ENCODE data around the gene FCN3.
A peak's percentile ranks its signal among the peaks of the same experiment; 100 is the strongest.

The FCN3 gene

DNA sequence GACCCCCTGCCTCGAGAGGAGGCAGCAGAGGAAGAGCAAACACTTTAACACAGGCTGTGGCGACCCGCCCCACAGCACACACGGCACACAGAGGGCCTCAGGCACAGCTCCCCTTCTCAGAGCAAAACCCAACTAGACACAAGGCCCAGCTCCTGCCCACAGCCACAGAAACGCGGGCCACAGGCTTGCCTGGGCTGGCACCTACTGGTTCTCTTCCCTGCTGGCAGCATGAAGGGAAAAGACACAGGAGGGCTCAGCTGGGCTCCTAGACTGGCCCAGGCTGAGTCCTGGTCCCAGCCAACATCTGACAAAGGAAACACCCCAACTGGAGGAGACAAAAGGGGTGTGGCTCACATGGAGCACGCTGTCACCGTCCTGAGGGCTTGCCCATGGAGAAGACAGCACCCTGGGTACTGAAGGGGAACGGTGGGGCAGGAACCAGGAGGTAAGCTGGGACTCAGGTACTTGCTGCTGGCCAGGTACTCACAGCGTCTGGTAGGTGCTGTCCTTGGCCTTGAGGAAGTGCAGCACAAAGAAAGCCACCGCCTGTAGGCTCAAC, 5.0 kb upstream of the FCN3 start:
- DNase-seq, result no peak

DNA sequence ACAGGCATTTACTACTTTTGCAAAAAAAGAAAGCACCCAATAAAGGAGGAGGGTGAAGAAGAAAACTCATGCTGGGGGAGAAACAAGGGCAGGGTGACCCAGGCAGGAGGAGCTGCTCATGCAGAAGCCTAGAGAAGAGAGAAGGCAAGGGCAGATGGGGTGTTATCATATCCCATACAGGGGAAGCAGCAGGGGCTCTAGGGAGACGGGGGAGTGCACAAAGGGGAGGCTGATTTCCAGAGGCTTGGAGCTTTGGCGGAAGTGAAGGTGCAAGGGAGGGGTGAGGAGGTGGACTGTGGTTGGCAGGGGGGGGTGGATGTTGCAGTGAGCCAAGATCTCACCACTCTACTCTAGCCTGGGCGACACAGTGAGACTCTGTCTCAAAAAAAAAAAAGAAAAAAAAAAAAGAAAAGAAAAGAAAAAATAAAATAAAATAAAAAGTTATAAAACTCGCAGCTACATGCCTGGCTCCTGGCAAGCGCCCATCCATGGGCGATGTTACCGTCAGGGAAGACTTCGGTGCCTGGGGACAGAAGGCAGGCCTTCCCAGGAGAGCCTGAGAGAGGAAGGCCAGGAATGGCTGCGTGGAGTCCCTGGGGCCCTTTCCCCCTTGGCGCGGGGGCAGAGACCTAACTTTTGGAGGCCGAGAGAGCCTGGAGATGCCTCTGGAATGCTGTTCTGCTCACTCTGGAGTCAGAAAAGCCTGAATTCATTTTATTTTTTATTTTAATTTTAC, 3.3 kb upstream of the FCN3 start:
- no peak for DNase-seq

DNA sequence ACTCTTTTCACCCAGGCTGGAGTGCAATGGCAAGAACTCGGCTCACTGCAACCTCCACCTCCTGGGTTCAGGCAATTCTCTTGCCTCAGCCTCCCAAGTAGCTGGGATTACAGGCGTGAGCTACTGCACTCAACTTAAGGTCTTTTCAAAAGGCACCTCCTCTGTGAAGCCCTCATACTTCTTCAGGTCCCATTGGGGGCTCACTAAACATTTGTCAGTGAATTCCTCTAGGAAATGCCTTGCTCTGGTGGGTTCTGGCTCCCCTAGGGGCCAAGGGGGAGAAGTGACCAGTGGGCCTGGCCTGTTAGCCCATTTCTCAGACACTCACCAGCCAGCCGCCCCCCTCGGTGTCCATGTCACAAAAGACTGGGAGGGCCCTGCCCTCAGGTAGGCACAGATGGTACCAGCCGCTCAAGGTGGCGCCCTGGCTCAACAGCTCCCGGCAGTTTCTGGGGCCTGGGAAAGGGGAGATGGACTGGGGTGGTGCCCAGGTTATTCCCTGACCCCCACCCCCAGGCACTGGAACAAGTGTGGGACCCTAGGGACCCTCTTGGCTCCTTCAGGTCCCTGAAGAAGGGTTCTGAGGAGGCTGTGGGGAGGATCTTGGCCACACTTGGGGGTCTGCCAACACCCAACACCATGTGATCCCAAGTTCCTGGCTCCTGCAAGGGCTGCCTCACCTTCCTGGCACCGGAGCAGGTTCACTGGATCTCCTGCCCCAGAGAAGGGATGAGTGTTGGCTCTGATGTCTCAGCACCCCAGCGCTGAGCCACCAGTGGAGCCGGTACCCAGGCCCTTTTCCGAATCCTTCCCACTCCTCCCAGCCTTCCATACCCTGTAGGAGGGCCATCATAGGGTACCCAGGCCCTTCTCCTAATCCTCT, 1.6 kb downstream of the FCN3 start:
- no peak for DNase-seq

DNA sequence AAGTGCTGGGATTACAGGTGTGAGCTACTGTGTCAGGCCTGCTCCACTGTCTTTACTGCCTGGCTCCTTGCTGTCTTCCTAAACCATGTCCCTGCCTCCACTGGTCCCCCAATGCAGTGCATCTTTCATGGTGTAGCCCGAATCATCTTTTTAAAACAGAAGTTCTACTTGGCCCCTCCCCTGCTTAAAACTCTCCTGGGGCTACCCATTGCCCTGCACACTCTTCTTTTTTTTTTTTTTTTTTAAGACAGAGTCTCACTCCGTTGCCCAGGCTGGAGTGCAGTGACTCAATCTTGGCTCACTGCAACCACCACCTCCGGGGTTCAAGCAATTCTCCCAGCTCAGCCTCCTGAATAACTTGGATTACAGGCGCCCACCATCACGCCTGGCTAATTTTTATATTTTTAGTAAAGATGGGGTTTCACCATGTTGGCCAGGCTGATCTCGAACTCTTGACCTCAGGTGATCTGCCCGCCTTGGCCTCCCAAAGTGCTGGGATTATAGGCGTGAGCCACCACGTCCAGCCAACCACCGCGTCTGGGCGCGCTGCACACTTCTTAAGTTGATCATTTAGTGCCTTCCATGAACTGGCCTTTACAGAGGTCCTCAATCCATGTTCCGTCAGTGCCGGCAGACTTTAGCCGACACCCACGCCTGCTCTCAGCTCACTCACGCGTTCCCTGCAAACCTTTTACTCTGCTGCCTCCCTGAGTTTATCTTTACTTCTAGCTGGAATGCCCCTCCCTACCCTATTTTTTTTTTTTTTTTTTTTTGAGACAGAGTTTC, 2.4 kb downstream of the FCN3 start:
- DNase-seq, result no peak

DNA sequence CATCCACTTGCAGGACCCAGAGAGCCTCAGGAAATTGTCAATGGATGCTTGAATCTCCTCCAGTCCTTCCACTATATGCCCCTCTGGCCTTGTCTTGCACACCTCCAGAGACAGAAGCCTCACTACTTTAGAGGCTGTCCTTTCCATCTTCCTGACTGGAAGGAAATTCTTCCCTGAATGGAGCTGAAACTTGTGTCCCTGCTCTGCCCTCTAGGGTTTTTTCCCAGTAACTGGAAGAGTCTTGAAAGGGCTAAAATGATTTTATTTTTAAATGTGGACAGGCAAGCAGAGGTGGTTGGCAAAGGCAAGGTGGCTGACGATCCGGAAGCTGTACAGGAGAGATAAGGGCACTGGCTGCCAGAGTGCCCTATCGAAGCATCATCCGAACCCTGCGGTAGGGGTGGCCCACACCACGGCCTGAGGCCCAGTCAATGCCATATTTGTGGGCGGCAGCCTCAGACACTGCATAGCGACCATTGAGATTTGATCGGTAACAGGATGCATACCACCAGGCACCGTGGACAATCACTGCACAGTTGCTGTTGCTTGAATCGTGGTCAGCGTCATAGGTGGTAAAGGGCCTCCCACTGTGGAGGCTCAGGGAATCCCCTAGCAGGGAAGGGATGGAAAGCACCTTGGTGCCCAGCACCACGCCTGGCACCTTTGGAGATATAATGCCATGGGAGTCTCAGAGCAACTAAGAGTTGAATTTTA, 5.6 kb downstream of the FCN3 start:
- DNase-seq, result no peak

DNA sequence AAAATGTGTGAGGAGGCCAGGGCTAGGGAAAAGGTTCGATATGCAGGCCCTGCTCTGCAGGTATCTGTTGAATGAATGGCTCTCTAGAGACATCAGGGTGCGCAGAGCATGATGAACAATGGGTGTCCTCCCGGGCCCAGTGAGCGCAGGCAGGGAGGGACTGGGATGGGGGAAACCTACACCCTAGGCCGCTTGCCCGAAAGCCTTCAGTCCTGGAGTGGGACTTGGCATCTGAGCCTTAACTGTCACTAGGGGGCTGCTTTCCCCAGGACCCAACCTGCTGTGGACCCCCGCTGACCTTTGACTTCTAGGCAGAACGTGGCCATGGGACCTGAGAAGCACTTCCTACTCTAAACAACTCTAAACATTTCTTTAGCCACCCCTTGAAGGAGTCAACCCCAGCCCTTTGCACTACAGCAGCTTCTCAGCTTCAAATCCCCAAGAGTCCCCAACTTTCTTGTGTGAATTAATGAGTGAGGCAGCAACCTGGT, 7.4 kb downstream of the FCN3 start:
- DNase-seq, result no peak

DNA sequence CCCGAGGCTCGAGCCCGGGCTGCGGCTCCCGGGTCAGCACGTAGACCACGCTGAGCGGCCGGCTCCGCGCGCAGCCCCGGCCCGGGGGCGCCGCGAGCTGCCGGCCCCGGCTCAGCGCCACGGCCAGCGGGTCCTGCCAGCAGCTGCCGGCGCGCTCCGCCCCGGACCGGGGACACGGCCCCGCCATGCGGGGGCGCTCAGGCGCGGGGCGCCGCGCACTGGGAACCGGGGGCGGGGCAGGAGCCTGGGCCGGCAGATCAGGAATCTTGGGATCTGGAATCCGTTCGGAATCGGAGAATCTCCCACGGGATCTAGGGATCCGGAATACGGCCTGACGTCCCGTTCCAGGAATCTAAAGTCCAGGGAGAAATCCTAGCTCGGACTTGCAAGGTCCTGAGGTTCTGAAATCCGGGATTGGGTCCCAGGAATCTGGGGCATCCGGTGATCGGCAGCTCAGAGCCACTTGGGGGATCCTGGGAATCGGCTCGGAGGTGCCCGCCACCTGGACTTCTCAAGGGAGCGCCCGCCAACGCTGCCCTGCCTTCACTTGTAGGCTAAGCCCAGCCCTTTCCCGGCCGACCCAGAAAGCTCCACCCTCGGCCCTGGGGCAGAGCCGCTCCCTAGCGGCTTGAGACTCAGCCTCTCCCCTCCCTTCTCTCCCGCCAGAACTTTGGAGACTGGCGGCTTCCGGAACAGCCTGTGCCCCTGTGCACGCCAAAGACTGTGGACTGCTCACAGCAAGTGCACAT, 8.0 kb downstream of the FCN3 start, which contains the start of gene MAP3K6:
Gene MAP3K6 (minus strand): TSS at position 551 of the 749 bp plus-strand sequence. CDS start 364 bp downstream, at position 187.
- peak; percentile 64 for DNase-seq

DNA sequence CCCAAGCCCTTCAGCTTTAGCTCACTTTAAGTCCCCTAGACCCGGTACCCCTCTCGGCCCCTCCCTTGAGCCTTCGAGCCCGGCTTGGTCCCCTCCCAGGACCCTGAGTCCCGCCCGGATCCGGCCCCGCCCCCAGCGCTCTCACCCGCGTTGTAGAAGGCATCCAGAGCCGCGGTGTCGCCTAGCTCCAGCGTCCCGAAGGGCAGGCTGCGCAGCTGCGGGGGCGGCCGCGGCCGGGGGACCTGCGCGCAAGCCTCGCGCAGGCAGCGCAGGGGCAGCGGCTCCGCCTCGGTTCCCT, 8.6 kb downstream of the FCN3 start:
- DNase-seq, result peak; percentile 83

DNA sequence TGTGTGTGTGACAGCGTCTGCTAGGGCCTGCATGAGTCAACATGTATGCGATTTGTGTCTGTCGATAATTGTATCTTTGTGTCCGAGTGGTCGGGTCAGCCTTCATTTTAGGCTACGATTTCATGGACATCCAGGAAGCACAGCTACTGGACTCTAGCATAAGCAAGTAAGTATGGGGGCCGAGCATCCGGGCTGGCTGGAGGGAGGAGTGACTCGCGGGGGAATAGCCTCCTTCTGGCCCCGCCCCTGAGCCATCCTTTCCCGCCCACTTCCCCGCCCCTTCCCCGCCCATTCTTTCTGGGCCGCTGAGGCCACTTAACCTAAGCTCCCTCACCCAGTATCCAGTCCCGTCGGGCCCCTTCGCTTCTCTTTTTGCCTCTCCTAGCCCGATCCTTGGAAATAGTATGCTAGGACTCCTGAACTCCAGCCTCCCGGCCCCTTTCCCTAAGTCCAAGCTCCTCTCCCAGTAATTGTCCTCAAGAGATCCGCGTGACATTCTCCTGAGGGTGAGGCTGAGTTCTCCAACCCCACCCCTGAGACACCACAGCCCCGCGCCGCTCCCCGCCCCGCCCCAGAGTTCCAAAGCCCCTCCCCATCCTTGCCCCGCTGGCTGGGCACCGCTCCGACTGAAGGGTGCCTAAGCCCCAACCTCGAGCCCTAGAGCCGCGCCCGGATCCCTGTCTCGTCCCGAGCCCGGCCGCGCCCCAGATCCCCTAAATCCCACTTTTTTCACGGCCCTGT, 9.1 kb downstream of the FCN3 start:
- DNase-seq, result peak; percentile 85

DNA sequence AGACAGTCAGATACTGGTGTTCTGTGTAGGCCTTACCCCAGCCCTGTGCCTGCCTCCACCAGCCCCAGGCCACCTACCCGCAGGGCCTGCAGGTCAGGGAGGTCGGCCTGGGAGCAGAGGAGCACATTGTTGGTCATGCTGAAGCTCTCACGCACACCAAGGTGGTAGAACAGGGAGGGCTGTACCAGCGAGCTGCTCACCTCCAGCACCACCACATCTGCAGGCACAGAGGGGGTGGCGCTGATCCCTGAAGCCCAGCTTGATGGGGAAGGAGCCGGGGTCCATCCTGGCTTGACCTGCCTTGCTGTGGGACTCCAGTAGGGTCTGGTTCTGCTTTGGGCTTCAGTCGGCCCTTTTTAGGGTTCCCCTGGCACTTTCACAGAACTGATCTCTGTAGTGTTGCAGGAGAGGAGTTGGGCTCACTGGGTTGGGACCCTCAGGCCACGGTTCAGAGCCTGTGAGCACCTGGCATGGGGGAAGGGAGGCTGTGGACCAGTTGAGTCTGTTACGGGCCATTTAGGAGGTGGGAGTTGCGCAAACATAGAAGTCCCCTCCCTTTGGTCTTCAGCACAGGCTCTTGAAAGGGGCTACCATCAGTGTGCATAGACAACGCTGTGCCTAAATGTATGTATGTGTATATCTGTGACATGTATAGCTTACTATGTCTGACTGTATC, 9.8 kb downstream of the FCN3 start:
- no peak for DNase-seq

DNA sequence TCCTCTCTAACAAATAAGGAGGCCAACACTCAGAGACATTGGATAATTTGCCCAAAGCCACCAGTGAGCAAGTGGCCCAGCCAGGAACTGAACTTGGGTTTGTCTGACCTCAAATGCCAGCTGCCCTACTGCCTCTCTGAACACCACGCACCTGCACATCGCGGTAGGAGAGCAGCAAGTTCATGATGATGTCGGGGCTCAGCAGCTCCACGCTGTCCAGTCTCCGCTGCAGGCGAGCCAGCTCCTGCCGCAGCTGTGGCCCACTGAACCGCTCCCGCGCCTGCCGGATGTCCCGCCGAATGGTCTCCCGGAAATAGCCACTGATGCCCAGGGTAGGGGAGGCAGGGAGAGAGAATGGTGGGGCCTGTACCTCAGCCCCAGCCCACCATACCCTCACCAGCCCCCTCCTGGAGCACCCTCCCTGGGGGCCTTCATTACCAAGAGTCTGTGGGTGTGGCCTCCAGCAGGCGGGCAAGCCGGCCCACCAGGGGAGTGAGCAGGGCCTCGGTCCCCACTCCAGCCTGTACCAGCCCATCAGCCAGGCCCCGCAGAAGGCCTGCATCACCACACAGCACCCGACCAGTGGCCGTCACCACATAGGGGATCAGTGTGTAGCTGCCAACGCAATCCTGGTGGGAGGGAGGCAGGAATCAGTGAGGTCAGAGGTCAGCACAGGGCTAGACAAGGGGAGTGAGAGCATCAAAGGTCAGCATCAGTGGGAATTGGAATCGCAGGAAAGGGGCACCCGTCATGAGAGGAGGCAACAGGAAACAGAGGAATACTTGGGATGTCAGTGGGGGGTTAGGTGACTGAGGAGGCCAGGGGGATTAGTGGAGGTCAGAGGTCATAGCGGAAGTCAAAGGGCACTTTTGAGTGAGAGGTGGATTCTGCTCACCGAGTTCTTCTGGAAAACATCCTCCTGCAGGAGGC, 10.6 kb downstream of the FCN3 start:
- no peak for DNase-seq

DNA sequence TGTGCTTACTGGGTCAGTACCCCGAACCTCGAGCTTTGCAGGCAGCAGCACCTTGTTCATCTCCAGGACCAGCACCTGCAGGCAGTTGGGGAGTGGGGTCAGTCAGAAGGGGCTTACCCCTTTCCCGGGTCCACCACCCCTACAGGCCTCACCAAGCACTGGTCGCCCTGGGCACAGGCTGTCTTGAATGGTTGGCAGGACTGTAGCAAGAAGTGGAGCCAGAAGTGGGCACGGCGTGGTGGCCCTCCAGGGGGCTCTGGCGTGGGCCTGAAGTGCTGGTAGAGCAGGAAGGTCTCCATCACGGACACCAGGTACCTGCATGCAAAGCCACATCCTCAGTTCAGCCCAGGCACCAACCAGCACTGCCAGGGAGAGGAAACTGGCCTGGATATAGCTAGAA, 13.1 kb downstream of the FCN3 start:
- DNase-seq, result no peak

DNA sequence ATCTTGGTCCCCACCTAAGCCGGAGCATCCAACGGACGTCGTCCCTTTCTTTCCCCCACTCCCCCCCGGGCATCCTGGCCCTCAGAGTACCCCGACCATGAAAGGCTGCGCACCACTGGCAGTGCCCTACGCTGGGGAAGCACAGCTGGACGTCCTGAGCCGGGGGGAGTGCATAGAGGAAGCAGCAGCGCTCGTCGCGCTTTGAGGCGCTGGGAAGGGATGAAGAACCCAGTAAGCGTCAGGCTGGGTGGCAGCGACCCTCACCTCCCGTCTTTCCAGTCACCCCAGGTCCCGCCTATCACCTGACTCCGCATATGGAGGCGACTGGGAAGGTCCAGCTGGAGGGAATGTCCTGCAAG, 13.6 kb downstream of the FCN3 start:
- DNase-seq, result no peak

DNA sequence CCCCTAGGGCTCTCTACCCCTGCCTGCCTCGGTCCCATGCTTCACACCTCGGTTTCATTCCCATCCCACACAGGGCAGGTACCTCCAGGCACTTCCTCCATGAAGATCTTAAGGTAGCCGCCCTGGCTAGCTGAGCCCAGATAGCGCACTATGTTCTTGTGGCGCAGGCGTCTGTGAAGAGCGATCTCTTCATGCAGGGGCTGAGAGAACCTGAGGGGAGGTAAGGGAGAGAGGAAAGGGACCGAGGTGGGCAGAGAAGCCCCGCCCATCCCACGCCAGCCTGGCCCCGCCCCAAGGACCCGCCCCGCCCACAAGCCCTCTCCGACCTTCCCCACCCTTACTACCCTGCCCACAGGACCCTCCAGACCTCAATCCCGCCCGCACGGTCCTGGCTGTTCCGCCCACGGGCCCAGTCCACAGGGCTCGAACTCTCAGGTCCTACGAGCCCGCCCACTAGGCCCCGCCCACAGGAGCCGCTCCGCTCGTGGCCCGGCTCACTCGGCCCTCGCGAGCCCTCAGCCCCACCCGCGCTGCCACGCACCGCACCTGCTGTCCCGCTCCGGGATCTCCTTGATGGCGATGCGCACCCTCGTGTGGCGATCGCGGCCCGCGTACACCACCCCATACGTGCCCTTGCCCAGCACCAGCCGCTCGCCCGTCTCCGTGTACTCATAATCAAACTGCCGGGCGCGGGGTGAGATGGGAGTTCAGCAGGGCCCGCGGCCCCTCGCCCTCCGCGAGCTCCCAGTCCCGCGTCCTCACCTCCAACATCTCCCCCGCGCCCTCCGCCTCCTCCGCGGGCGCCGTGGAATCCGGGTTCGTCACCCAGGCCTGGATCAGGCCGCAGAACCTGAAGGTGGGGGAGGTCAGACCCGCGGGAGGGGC, 14.2 kb downstream of the FCN3 start:
- DNase-seq, result peak; percentile 71

DNA sequence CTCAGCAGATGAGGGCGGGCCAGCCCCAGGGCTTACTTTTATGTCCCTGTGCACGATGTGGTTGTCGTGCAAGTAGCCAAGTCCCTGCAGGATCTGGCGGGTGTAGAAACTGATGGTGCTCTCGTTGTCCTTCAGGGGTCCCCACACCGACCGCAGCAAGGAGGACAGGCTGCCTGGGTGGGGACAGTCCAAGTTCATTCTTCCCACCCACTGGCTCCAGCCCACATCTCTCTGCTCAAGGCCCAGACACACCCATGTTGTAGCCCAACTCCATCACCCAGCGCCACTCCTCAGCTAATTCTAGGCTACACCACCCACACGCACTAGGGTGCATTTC, 14.8 kb downstream of the FCN3 start:
- no peak for DNase-seq

DNA sequence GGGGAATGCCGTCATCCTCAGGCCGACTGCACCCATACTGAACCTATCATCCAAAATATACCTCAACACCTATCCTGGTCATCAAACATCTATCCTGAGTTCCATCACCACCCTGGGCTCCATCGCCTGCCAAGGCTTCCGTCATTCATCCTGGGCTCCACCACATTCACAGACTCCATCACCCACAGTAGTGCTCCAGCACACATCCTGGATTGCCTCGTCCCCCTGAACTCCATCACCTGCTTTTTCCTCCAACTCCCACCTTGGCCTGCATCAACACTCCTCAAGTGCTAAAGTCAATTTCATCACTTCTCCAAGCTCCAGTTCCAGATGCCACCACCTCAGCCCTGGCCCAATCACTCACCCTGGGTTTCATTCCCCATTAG, 15.7 kb downstream of the FCN3 start:
- no peak for DNase-seq

DNA sequence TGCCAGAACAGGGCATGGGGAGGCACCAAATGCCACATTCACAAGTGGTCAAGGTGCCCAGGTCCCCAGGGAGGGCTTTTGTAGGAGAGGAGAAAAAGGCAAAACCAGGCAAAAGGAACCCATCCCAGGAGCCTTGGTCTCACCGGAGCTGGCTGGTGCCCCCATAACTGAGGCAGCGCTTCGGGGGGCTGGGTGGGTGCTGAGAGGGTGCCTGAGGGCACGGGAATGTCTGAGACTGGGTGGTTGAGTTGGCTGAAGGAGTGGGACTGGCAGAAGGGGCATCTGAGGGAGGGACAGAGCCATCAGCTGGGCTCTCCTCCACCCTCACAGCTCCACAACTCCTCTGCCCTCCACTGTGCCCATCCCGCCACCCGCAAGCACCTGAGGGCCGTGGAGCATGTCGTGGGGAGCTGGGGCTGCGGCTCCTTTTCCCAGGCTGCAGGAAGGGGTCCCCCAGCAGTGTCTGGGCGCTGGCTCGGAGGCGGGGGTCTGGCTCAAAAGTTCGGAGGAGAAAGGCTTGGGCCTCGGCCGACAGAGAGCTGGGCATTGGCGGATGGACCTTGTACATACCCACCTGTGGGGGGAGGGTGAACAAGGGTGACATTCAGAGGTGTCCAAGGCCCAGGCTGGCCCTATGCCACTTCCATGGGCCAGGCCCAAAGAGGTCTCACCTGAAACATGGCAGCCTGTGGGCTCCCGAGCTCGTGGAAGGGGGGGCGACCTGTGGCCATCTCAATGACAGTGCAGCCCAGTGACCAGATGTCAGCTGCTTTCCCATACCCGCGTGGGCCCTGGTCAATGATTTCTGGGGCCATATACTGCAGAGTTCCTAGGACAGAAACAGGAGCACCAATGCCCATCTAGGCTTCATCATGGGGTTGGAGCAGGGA, 16.3 kb downstream of the FCN3 start:
- no peak for DNase-seq
